HL-60 (cell line): ENCODE measurements around the gene DNAH17.

ENCODE experiments used
- CTCF ChIP-seq: IDR thresholded peaks from one replicate; pipeline ENCODE4 v1.5.1; 2011; ENCODE audit warnings: low read length, control low read depth, inconsistent platforms; ENCODE audit not compliant: insufficient read depth
- POLR2AphosphoS5 ChIP-seq: IDR thresholded peaks from 2 replicates; pipeline ENCODE4 v1.6.1; 2012; ENCODE audit warnings: low read depth
- REST ChIP-seq: IDR thresholded peaks from 2 replicates; pipeline ENCODE4 v1.6.1; 2012; ENCODE audit warnings: low read depth; ENCODE audit not compliant: insufficient replicate concordance
- SPI1 ChIP-seq: IDR thresholded peaks from 2 replicates; pipeline ENCODE4 v1.6.1; 2012; ENCODE audit warnings: low read depth, mild to moderate bottlenecking, borderline replicate concordance

GRCh38 chr17:78500806-78501205, 76.4 kb downstream of the DNAH17 start:
- TF ChIP-seq CTCF (no peak), REST (no peak), POLR2AphosphoS5 (no peak), SPI1 (no peak)
